HL-60 (cell line): Measurements from ENCODE around the gene KCNMA1.

ENCODE experiments used
- CTCF ChIP-seq: IDR thresholded peaks from one replicate; pipeline ENCODE4 v1.5.1; 2011; ENCODE audit warnings: low read length, control low read depth, inconsistent platforms; ENCODE audit not compliant: insufficient read depth
- GABPA ChIP-seq: IDR thresholded peaks from 2 replicates; pipeline ENCODE4 v1.6.1; 2012; ENCODE audit warnings: low read depth
- POLR2AphosphoS5 ChIP-seq: IDR thresholded peaks from 2 replicates; pipeline ENCODE4 v1.6.1; 2012; ENCODE audit warnings: low read depth
- REST ChIP-seq: IDR thresholded peaks from 2 replicates; pipeline ENCODE4 v1.6.1; 2012; ENCODE audit warnings: low read depth; ENCODE audit not compliant: insufficient replicate concordance

GRCh38 chr10:77416311-77417135, 221.1 kb downstream of the KCNMA1 start:
- TF ChIP-seq CTCF = no peak
- no peak for TF ChIP-seq POLR2AphosphoS5
- TF ChIP-seq GABPA = no peak
- no peak for TF ChIP-seq REST
